Stimulated activated CD4-positive, alpha-beta T cell treated with anti-CD3 and anti-CD28 coated beads, TNF-alpha, amount 100 ng/mL, for 1 hour (primary cell): ENCODE data around the gene LRRC28.

Experiments
- DNase-seq, 3 donors: peaks; one replicate each; pipeline ENCODE4 v3.0.0-alpha.2; 2020; ENCODE audit warnings: low read depth in 3 of 3, low spot score in 1 of 3

LRRC28 gene

GRCh38 chr15:99249270-99249841, 1.9 kb upstream of the LRRC28 start, which contains the start of gene TTC23:
TSS of gene TTC23 (minus strand) at chr15:99249581. CDS start at chr15:99228712, 20,869 bp downstream.
- DNase-seq, result no peak

GRCh38 chr15:99250001-99250400, 1.3 kb upstream of the LRRC28 start:
- no peak for DNase-seq

- DNase-seq, result no peak
Observed at GRCh38 chr15:99250494-99250856, 806 bp upstream of the LRRC28 start.

GRCh38 chr15:99252326-99252725, 1.0 kb downstream of the LRRC28 start:
- no peak for DNase-seq

GRCh38 chr15:99253381-99254090, 2.3 kb downstream of the LRRC28 start:
- DNase-seq, result no peak

GRCh38 chr15:99257107-99257750, 5.9 kb downstream of the LRRC28 start:
- DNase-seq, result no peak

- no peak for DNase-seq
Observed at GRCh38 chr15:99264125-99264524, 12.8 kb downstream of the LRRC28 start.

GRCh38 chr15:99265541-99266070, 14.3 kb downstream of the LRRC28 start:
- no peak for DNase-seq

GRCh38 chr15:99267957-99268356, 16.7 kb downstream of the LRRC28 start:
- no peak for DNase-seq

- no peak for DNase-seq
Observed at GRCh38 chr15:99268431-99268830, 17.1 kb downstream of the LRRC28 start.

- DNase-seq, result no peak
Observed at GRCh38 chr15:99273801-99274200, 22.5 kb downstream of the LRRC28 start.

- DNase-seq, result no peak
Observed at GRCh38 chr15:99275061-99275460, 23.8 kb downstream of the LRRC28 start.

GRCh38 chr15:99275525-99276128, 24.3 kb downstream of the LRRC28 start:
- DNase-seq, result no peak

- no peak for DNase-seq
Observed at GRCh38 chr15:99279290-99279689, 28.0 kb downstream of the LRRC28 start.

- no peak for DNase-seq
Observed at GRCh38 chr15:99279827-99280226, 28.5 kb downstream of the LRRC28 start.

- no peak for DNase-seq
Observed at GRCh38 chr15:99282121-99282520, 30.8 kb downstream of the LRRC28 start.

- DNase-seq, result no peak
Observed at GRCh38 chr15:99282586-99282985, 31.3 kb downstream of the LRRC28 start.

- DNase-seq, result no peak
Observed at GRCh38 chr15:99283717-99284116, 32.4 kb downstream of the LRRC28 start.

- DNase-seq, result no peak
Observed at GRCh38 chr15:99291643-99292042, 40.4 kb downstream of the LRRC28 start.

- DNase-seq, result no peak
Observed at GRCh38 chr15:99295840-99296239, 44.6 kb downstream of the LRRC28 start.

- DNase-seq, result no peak
Observed at GRCh38 chr15:99296386-99296785, 45.1 kb downstream of the LRRC28 start.

GRCh38 chr15:99303907-99304306, 52.6 kb downstream of the LRRC28 start:
- no peak for DNase-seq
